ENCODE data around the gene PRRG1. TPM values are rescaled to one million over a fixed set of nuclear protein-coding genes. Genes with fewer than 3 reads are reported as not detected.
"Not testable (repeated sequence)": the region's sequence is repeated elsewhere in the genome, so short reads cannot be mapped to it uniquely, and the experiment has no call there.

The PRRG1 gene
- polyA plus RNA-seq, 1 donor from 2014 or later = 9.1 TPM

GRCh38 chrX:37474478-37474877 is 125.3 kb downstream of the PRRG1 start:
- Histone ChIP-seq H3K9ac (ENCODE audit: low read length) (no peak overlapping the region), H3K27ac (ENCODE audit: low read length) (no peak overlapping the region), H3F3A (ENCODE audit: insufficient read depth, low read length, poor library complexity, severe bottlenecking) (no peaks in the 10 kb centered on the region), H3K9me2 (ENCODE audit: insufficient read depth, low read length) (no peaks in the 10 kb centered on the region), H3K4me2 (ENCODE audit: low read length) (no peak overlapping the region), H2AFZ (ENCODE audit: low read depth, low read length) (no peak overlapping the region), H3K27me3 (ENCODE audit: insufficient read depth, low read depth, low read length) (no peaks in the 10 kb centered on the region), H3K36me3 (ENCODE audit: insufficient read depth, low read length) (no peaks in the 10 kb centered on the region), H4K20me1 (ENCODE audit: insufficient read depth) (no peaks in the 10 kb centered on the region), H3K4me3 (ENCODE audit: low read length) (no peak overlapping the region), H3K79me2 (replicated peaks; ENCODE audit: insufficient read depth, low read length) (no peaks in the 10 kb centered on the region), H3K9me3 (ENCODE audit: low read length) (no peaks in the 10 kb centered on the region)
- TF ChIP-seq, protein P1, sequence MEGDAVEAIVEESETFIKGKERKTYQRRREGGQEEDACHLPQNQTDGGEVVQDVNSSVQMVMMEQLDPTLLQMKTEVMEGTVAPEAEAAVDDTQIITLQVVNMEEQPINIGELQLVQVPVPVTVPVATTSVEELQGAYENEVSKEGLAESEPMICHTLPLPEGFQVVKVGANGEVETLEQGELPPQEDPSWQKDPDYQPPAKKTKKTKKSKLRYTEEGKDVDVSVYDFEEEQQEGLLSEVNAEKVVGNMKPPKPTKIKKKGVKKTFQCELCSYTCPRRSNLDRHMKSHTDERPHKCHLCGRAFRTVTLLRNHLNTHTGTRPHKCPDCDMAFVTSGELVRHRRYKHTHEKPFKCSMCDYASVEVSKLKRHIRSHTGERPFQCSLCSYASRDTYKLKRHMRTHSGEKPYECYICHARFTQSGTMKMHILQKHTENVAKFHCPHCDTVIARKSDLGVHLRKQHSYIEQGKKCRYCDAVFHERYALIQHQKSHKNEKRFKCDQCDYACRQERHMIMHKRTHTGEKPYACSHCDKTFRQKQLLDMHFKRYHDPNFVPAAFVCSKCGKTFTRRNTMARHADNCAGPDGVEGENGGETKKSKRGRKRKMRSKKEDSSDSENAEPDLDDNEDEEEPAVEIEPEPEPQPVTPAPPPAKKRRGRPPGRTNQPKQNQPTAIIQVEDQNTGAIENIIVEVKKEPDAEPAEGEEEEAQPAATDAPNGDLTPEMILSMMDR (IDR thresholded peaks at IDR 0.05; ENCODE audit: poor library complexity, severe bottlenecking) = no peak
- no peak for TF ChIP-seq SMC3 (conservative IDR thresholded peaks at IDR 0.05; ENCODE audit: poor library complexity)
- TF ChIP-seq REST (IDR thresholded peaks at IDR 0.05; ENCODE audit: borderline replicate concordance) = no peak
- TF ChIP-seq EP300 (conservative IDR thresholded peaks at IDR 0.05; ENCODE audit: poor library complexity, severe bottlenecking) = no peak
- no peak for TF ChIP-seq RAD21 (conservative IDR thresholded peaks at IDR 0.05)
- TF ChIP-seq EZH2 (IDR thresholded peaks at IDR 0.05; ENCODE audit: borderline replicate concordance, insufficient read depth, low read length, poor library complexity, severe bottlenecking) = no peak
- no peak for TF ChIP-seq TAF1 (IDR thresholded peaks at IDR 0.05; ENCODE audit: low read depth)
- no peak for TF ChIP-seq POLR2AphosphoS5 (IDR thresholded peaks at IDR 0.05)
- no peak for TF ChIP-seq MXI1 (conservative IDR thresholded peaks at IDR 0.05; ENCODE audit: poor library complexity, severe bottlenecking)

GRCh38 chrX:37476571-37477170 is 127.5 kb downstream of the PRRG1 start:
- H3K4me2 ChIP-seq (ENCODE audit: low read length) = no peak overlapping the region
- no peaks in the 10 kb centered on the region for H3K9me2 ChIP-seq (ENCODE audit: insufficient read depth, low read length)
- H3K27me3 ChIP-seq (ENCODE audit: insufficient read depth, low read depth, low read length) = no peaks in the 10 kb centered on the region
- no peak overlapping the region for H3K4me3 ChIP-seq (ENCODE audit: low read length)
- TF ChIP-seq MXI1 (conservative IDR thresholded peaks at IDR 0.05; ENCODE audit: poor library complexity, severe bottlenecking) (no peak), EZH2 (IDR thresholded peaks at IDR 0.05; ENCODE audit: borderline replicate concordance, insufficient read depth, low read length, poor library complexity, severe bottlenecking) (no peak), TAF1 (IDR thresholded peaks at IDR 0.05; ENCODE audit: low read depth) (no peak), EP300 (conservative IDR thresholded peaks at IDR 0.05; ENCODE audit: poor library complexity, severe bottlenecking) (no peak), SMC3 (conservative IDR thresholded peaks at IDR 0.05; ENCODE audit: poor library complexity) (no peak), POLR2AphosphoS5 (IDR thresholded peaks at IDR 0.05) (no peak), RAD21 (conservative IDR thresholded peaks at IDR 0.05) (no peak), REST (IDR thresholded peaks at IDR 0.05; ENCODE audit: borderline replicate concordance) (no peak)
- TF ChIP-seq, protein P1 (IDR thresholded peaks at IDR 0.05; ENCODE audit: poor library complexity, severe bottlenecking) = no peak
- H3F3A ChIP-seq (ENCODE audit: insufficient read depth, low read length, poor library complexity, severe bottlenecking) = no peaks in the 10 kb centered on the region
- H3K36me3 ChIP-seq (ENCODE audit: insufficient read depth, low read length) = no peaks in the 10 kb centered on the region
- no peaks in the 10 kb centered on the region for H4K20me1 ChIP-seq (ENCODE audit: insufficient read depth)
- no peak overlapping the region for H3K9ac ChIP-seq (ENCODE audit: low read length)
- no peaks in the 10 kb centered on the region for H3K9me3 ChIP-seq (ENCODE audit: low read length)
- H3K27ac ChIP-seq (ENCODE audit: low read length) = no peak overlapping the region
- H3K79me2 ChIP-seq (replicated peaks; ENCODE audit: insufficient read depth, low read length) = no peaks in the 10 kb centered on the region
- H2AFZ ChIP-seq (ENCODE audit: low read depth, low read length) = no peak overlapping the region

DNA sequence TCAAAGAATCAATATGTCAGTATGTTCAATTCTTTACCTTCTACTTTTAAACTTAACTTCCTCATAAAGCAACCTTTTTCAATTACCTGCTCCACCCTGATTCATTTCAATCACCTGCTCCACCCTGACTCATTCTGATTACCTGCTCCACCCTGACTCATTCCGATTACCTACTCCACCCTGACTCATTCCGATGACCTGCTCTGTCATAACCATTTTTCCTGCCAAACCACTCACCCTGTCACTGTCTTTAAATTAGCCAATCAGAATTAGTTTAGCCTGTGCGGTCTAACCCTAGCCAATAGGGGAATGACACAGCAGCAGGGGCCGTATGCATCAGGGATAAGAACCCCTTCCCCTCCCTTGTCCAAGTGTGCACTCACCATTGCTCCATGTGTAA is 135.2 kb downstream of the PRRG1 start:
- not testable (repeated sequence) for H3K27me3 ChIP-seq (ENCODE audit: insufficient read depth, low read depth, low read length); H2AFZ ChIP-seq (ENCODE audit: low read depth, low read length); H3F3A ChIP-seq (ENCODE audit: insufficient read depth, low read length, poor library complexity, severe bottlenecking); H3K4me3 ChIP-seq (ENCODE audit: low read length); H3K9me2 ChIP-seq (ENCODE audit: insufficient read depth, low read length); H4K20me1 ChIP-seq (ENCODE audit: insufficient read depth); H3K27ac ChIP-seq (ENCODE audit: low read length); H3K36me3 ChIP-seq (ENCODE audit: insufficient read depth, low read length); H3K4me2 ChIP-seq (ENCODE audit: low read length); H3K9me3 ChIP-seq (ENCODE audit: low read length); H3K9ac ChIP-seq (ENCODE audit: low read length); H3K79me2 ChIP-seq (replicated peaks; ENCODE audit: insufficient read depth, low read length)

All from neural cell (in vitro differentiated cells).